Gastroesophageal sphincter (tissue), 4 donors: ENCODE data around the gene USP5. TPM values are rescaled to one million over a fixed set of nuclear protein-coding genes. Genes with fewer than 3 reads are reported as not detected.
A peak's percentile ranks its signal among the peaks of the same experiment; 100 is the strongest.
"Not testable (repeated sequence)": the region's sequence is repeated elsewhere in the genome, so short reads cannot be mapped to it uniquely, and the experiment has no call there.

ENCODE experiments used
- ATAC-seq: fragments of 150-250 bp; one replicate; pipeline ENCODE4 v1.9.1; 2016; ENCODE audit warnings: mild to moderate bottlenecking, moderate library complexity
- H3K27ac ChIP-seq, 4 donors: fragments of 200-600 bp; sonication (generic) in 3 of 4; 1 replicate in 3 of 4; 2 replicates in 1 of 4; pipeline ENCODE4 v1.5.1; 2016 to 2019
- H3K27me3 ChIP-seq: fragments of 200-600 bp; sonication (generic); one replicate; pipeline ENCODE4 v1.5.1; 2019
- H3K36me3 ChIP-seq, 2 donors: fragments of 200-600 bp; sonication (generic); one replicate each; pipeline ENCODE4 v1.5.1; 2019; ENCODE audit warnings: control low read depth in 1 of 2
- H3K4me1 ChIP-seq, 3 donors: fragments of 200-600 bp; sonication (generic); 1 replicate in 2 of 3; 2 replicates in 1 of 3; pipeline ENCODE4 v1.5.1; 2016 to 2019; ENCODE audit warnings: control low read depth in 2 of 3
- H3K4me3 ChIP-seq, 2 donors: fragments of 200-600 bp; sonication (generic); one replicate each; pipeline ENCODE4 v1.5.1; 2019; ENCODE audit warnings: mild to moderate bottlenecking in 1 of 2, moderate library complexity in 1 of 2
- H3K9me3 ChIP-seq, 3 donors: fragments of 200-600 bp; sonication (generic); one replicate each; pipeline ENCODE4 v1.5.1; 2017 to 2019; ENCODE audit warnings: control low read depth in 2 of 3
- EP300 ChIP-seq: sonication (generic); formaldehyde crosslinking; IDR thresholded peaks from one replicate; pipeline ENCODE4 v1.6.1; 2017; ENCODE audit warnings: antibody characterized with exemption, mild to moderate bottlenecking
- POLR2A ChIP-seq, 2 donors: fragments of 450-650 bp; IDR thresholded peaks; one replicate each; pipeline ENCODE4 v1.6.1; 2017; ENCODE audit warnings: antibody characterized with exemption in 2 of 2, mild to moderate bottlenecking in 2 of 2, moderate library complexity in 1 of 2
- POLR2AphosphoS5 ChIP-seq: sonication (generic); formaldehyde crosslinking; IDR thresholded peaks from one replicate; pipeline ENCODE4 v1.6.1; 2017; ENCODE audit warnings: antibody characterized with exemption
- WGBS, 2 donors: methylation state at CpG; one replicate each; pipeline ENCODE4 v1.1.5; 2018; ENCODE audit warnings: low coverage in 1 of 2; 5-methylcytosine and 5-hydroxymethylcytosine counted together
- total RNA-seq, 4 donors: library from RNA; depleted of rRNA; stranded (reverse); fragments of >200 nt; gene quantifications; one replicate each; pipeline ENCODE4 v1.1.0, GENCODE V29; 2016
- TF ChIP-seq, protein P1 (sequence below), 4 experiments: fragments of 200-600 bp in 2 of 4; fragments of 450-650 bp in 2 of 4; sonication (generic) in 1 of 4; IDR thresholded peaks; one replicate each; pipeline ENCODE4 v1.5.1; 2017 to 2019; ENCODE audit warnings: antibody characterized with exemption in 4 of 4, mild to moderate bottlenecking in 2 of 4, moderate library complexity in 2 of 4

The USP5 gene
- total RNA-seq, 4 donors from 2014 or later = 43.4 to 70.9 (median 65.0) TPM

DNA sequence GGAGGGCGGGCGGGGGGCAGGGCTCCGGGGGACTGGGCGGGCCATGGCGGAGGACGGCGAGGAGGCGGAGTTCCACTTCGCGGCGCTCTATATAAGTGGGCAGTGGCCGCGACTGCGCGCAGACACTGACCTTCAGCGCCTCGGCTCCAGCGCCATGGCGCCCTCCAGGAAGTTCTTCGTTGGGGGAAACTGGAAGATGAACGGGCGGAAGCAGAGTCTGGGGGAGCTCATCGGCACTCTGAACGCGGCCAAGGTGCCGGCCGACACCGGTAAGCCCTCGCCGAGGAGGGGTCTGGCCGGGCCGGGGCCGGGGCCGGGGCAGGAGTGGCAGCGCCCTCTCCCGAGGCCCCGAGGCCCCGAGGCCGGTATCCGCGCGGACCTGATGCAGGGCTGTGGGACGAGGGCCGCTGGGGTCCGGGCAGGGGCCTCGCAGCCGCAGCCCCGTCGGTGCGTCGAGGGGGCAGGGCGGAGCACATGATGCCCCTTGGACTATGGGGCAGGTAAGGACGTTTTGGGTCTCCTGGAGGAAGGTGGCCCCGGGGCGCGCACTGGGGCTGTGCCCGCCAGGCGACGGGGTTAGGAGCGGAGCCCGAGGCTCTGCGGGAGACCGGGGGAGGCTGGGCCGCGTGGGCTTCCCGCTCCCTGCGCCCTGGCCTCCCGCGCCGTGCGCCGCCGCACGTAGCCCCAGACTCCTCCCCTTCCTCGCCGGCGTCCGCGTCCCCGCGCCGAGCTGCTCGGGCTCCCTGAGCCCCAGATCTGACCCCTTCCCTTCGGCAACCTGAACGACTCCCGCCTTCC lies 15.7 kb downstream of the USP5 start, which contains the start of gene TPI1:
TPI1 (plus strand) TSS at position 119 of the 798 bp plus-strand sequence; CDS start at position 155, 36 bp downstream.
- Histone ChIP-seq H3K9me3 (no peaks in the 10 kb centered on the region), H3K36me3 (peaks cover 0 to 67% of the 10 kb centered on the region in 2 donors), H3K4me1 (peaks cover 0 to 56% (median 36%) of the 10 kb centered on the region in 3 donors), H3K27me3 (no peaks in the 10 kb centered on the region), H3K27ac (peak within 1 kb of the TSS; percentile 86 to 99 (median 98)), H3K4me3 (peak within 1 kb of the TSS; percentile 64 to 99)
- TF ChIP-seq EP300 = no peak
- peak; percentile 99 for TF ChIP-seq POLR2AphosphoS5
- TF ChIP-seq POLR2A (IDR thresholded peaks at IDR 0.05) = peak; percentile 98 to 99
- ATAC-seq = peak; percentile 88
- WGBS, 2 donors = 0% methylated on average over 3 of the region's 86 CpGs; no CpG with 5 or more reads in 1 of the 2 donors

DNA sequence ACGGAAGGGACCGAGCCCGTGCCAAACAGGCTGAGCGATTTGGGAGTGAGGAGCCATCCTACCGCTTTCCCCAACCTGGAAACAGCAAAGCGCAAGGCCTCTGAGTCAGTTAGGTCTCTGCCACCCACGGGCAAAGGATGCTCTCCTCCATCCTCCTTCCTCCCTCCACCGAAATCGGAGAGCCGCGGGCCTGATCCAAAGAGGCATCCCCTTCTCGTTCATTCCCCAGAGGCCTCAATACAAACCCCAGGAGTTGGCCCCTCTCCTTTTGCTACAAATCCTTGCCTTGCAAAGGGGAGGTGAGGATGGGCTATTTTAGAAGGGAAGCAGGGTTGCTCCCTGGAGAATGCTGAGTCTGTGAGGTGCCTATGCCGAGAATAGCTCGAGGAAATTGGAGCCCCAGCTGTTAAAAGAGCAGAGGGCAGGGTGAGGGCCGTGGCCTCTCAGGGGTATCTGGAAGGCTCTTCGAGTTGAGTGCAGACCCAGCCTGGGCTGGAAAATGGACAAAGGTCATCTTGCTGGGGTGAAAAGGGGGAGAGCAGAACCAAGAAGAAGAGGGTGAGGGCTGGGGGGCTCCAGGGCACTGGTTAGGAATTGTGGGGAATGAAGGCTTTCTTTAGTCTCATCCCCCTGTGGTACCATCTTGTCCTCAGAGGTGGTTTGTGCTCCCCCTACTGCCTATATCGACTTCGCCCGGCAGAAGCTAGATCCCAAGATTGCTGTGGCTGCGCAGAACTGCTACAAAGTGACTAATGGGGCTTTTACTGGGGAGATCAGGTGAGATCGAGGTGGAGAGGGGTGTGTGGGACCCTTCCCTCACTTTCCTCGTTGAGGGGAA lies 16.5 kb downstream of the USP5 start:
- WGBS, 2 donors = 5 to 8% methylated on average over 2 to 16 of the region's 22 CpGs
- Histone ChIP-seq H3K27ac (peak overlapping the region; percentile 86 to 99 (median 98)), H3K27me3 (no peaks in the 10 kb centered on the region), H3K9me3 (no peaks in the 10 kb centered on the region), H3K36me3 (peaks cover 0 to 58% of the 10 kb centered on the region in 2 donors), H3K4me3 (peak overlapping the region; percentile 64 to 99), H3K4me1 (peaks cover 0 to 58% (median 36%) of the 10 kb centered on the region in 3 donors)
- TF ChIP-seq EP300 (no peak), POLR2A (IDR thresholded peaks at IDR 0.05) (no peak), POLR2AphosphoS5 (no peak)
- TF ChIP-seq, protein P1, sequence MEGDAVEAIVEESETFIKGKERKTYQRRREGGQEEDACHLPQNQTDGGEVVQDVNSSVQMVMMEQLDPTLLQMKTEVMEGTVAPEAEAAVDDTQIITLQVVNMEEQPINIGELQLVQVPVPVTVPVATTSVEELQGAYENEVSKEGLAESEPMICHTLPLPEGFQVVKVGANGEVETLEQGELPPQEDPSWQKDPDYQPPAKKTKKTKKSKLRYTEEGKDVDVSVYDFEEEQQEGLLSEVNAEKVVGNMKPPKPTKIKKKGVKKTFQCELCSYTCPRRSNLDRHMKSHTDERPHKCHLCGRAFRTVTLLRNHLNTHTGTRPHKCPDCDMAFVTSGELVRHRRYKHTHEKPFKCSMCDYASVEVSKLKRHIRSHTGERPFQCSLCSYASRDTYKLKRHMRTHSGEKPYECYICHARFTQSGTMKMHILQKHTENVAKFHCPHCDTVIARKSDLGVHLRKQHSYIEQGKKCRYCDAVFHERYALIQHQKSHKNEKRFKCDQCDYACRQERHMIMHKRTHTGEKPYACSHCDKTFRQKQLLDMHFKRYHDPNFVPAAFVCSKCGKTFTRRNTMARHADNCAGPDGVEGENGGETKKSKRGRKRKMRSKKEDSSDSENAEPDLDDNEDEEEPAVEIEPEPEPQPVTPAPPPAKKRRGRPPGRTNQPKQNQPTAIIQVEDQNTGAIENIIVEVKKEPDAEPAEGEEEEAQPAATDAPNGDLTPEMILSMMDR (IDR thresholded peaks at IDR 0.05) = no peak
- no peak for ATAC-seq

DNA sequence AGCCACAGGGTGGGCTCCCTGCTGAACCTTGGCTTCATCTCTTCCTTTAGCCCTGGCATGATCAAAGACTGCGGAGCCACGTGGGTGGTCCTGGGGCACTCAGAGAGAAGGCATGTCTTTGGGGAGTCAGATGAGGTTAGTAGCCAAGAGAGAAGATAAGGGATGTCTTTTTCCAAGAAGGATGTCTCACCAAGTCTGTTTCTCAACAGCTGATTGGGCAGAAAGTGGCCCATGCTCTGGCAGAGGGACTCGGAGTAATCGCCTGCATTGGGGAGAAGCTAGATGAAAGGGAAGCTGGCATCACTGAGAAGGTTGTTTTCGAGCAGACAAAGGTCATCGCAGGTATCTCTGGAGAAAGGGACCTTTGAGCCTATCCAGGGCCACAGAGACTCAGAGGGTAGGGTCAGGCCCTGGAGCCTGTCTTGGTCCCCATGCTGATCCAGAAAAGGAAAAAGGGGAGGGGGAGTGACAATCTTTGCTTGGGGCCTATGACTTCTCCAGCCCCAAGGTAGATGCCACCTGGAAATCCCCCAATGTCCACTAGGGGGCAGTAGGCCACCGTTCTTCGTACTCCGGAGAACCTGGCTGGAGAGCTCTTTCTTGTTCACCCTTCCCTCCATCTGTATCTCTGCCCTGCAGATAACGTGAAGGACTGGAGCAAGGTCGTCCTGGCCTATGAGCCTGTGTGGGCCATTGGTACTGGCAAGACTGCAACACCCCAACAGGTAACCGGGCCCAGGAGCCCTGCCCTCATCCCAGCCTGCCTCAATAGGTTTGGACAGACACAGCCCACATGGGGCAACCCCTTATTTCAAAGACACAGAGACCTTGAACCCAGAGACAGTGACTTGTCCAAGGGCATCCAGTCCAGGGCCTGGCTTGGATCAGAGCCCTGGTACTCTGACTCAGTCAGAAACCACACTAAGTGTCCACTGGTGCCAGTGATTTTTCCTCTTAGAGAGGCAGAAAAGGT lies 17.4 kb downstream of the USP5 start:
- ATAC-seq = no peak
- H3K4me1 ChIP-seq = peaks cover 0 to 67% (median 36%) of the 10 kb centered on the region in 3 donors
- no peaks in the 10 kb centered on the region for H3K27me3 ChIP-seq
- H3K27ac ChIP-seq = peak overlapping the region in 3 of 4 donors; percentile 98 to 99 (median 98)
- H3K4me3 ChIP-seq = peak overlapping the region in 1 of 2 donors; percentile 99
- no peaks in the 10 kb centered on the region for H3K9me3 ChIP-seq
- 17 to 22% methylated on average over 8 to 9 of the region's 12 CpGs for WGBS, 2 donors
- TF ChIP-seq EP300 (no peak), POLR2AphosphoS5 (peak; percentile 7)
- TF ChIP-seq, protein P1 (IDR thresholded peaks at IDR 0.05) = peak in 3 of 4 experiments; percentile 85 to 96 (median 92)
- peaks cover 0 to 49% of the 10 kb centered on the region in 2 donors for H3K36me3 ChIP-seq

DNA sequence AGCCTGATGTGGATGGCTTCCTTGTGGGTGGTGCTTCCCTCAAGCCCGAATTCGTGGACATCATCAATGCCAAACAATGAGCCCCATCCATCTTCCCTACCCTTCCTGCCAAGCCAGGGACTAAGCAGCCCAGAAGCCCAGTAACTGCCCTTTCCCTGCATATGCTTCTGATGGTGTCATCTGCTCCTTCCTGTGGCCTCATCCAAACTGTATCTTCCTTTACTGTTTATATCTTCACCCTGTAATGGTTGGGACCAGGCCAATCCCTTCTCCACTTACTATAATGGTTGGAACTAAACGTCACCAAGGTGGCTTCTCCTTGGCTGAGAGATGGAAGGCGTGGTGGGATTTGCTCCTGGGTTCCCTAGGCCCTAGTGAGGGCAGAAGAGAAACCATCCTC lies 18.4 kb downstream of the USP5 start:
- H3K27me3 ChIP-seq, ATAC-seq, H3K9me3 ChIP-seq, H3K4me3 ChIP-seq: not testable (repeated sequence)
- peaks cover 0 to 71% (median 36%) of the 10 kb centered on the region in 3 donors for H3K4me1 ChIP-seq
- 17% methylated on average over 1 of the region's 4 CpGs; no CpG with 5 or more reads in 1 of the 2 donors for WGBS, 2 donors
- peak overlapping the region in 3 of 4 donors; percentile 9 to 98 (median 85) for H3K27ac ChIP-seq
- peaks cover 0 to 40% of the 10 kb centered on the region in 2 donors for H3K36me3 ChIP-seq
